CD4-positive, alpha-beta T cell treated with Interferon gamma for 1 hour (primary cell): ENCODE measurements around the gene GRK7.
"Not testable (repeated sequence)": the region's sequence is repeated elsewhere in the genome, so short reads cannot be mapped to it uniquely, and the experiment has no call there.

Source experiments
- DNase-seq: peaks from one replicate; pipeline ENCODE4 v3.0.0-alpha.2; 2020

The GRK7 gene

GRCh38 chr3:141763088-141763750 lies at the start of gene GRK7:
Gene GRK7, plus strand, starts transcription at chr3:141763408. Its CDS starts 14,877 bp downstream, at chr3:141778285.
- DNase-seq: no peak

- DNase-seq: no peak
These were observed 48.5 kb upstream of the GRK7 start for GRCh38 chr3:141714671-141715070.

GRCh38 chr3:141722081-141722480 lies 41.1 kb upstream of the GRK7 start:
- no peak for DNase-seq

GRCh38 chr3:141722648-141723047 lies 40.6 kb upstream of the GRK7 start:
- DNase-seq: no peak

GRCh38 chr3:141723255-141723654 lies 40.0 kb upstream of the GRK7 start:
- DNase-seq: no peak

- no peak for DNase-seq
These were observed 39.0 kb upstream of the GRK7 start for GRCh38 chr3:141724186-141724585.

- no peak for DNase-seq
These were observed 38.2 kb upstream of the GRK7 start for GRCh38 chr3:141725036-141725435.

GRCh38 chr3:141726483-141726882 lies 36.7 kb upstream of the GRK7 start:
- DNase-seq: no peak

- DNase-seq: no peak
These were observed 34.8 kb upstream of the GRK7 start for GRCh38 chr3:141728355-141728892.

GRCh38 chr3:141729240-141729639 lies 34.0 kb upstream of the GRK7 start:
- no peak for DNase-seq

- no peak for DNase-seq
These were observed 28.0 kb upstream of the GRK7 start for GRCh38 chr3:141735176-141735575.

- DNase-seq: no peak
These were observed 27.3 kb upstream of the GRK7 start for GRCh38 chr3:141735770-141736465.

GRCh38 chr3:141737093-141737492 lies 26.1 kb upstream of the GRK7 start:
- DNase-seq: no peak

- DNase-seq: no peak
These were observed 25.6 kb upstream of the GRK7 start for GRCh38 chr3:141737678-141738021.

- DNase-seq: peak; percentile 98
These were observed 25.0 kb upstream of the GRK7 start, which contains the start of gene RNF7 for GRCh38 chr3:141738022-141738890. Gene RNF7, plus strand, starts transcription at chr3:141738298. Its CDS starts 44 bp downstream, at chr3:141738342.

- no peak for DNase-seq
These were observed 24.3 kb upstream of the GRK7 start for GRCh38 chr3:141738891-141739363.

- DNase-seq: no peak
These were observed 23.5 kb upstream of the GRK7 start for GRCh38 chr3:141739731-141740130.

GRCh38 chr3:141740349-141740748 lies 22.9 kb upstream of the GRK7 start:
- no peak for DNase-seq

GRCh38 chr3:141743305-141743704 lies 19.9 kb upstream of the GRK7 start:
- DNase-seq: no peak

- DNase-seq: no peak
These were observed 16.2 kb upstream of the GRK7 start for GRCh38 chr3:141746962-141747361.

- DNase-seq: no peak
These were observed 9.8 kb upstream of the GRK7 start for GRCh38 chr3:141753399-141753798.

GRCh38 chr3:141754032-141754431 lies 9.2 kb upstream of the GRK7 start:
- DNase-seq: no peak

GRCh38 chr3:141762552-141762951 lies 656 bp upstream of the GRK7 start:
- DNase-seq: not testable (repeated sequence)
